Endothelial cell of umbilical vein (primary cell): ENCODE measurements around the gene CLCN2. TPM values are rescaled to one million over a fixed set of nuclear protein-coding genes. Genes with fewer than 3 reads are reported as not detected.

Experiments used
- BruUV-seq: library from RNA; stranded (reverse); fragments of 400-500 nt; replicated peaks from 2 replicates; lab custom pipeline; 2021; lab: Mats Ljungman, UMichigan
- CTCF ChIA-PET: fragments of 300-600, 350-600 bp; sonication (Branson Sonifier 250); formaldehyde crosslinking; loops from one replicate; lab custom pipeline; 2021; ENCODE audit warnings: antibody characterized with exemption, inconsistent platforms; lab: Charles Lee
- POLR2A ChIA-PET: fragments of 300-600, 350-600 bp; sonication (Branson Sonifier 250); formaldehyde crosslinking; loops from one replicate; lab custom pipeline; 2021; ENCODE audit warnings: antibody characterized with exemption, inconsistent platforms; lab: Charles Lee
- DNase-seq: peaks from one replicate; pipeline ENCODE4 v3.0.0-alpha.2; 2011; ENCODE audit warnings: low read depth, low spot score
- FAIRE-seq: peaks from 2 replicates; lab custom pipeline; 2011; peaks lifted over from hg19 to GRCh38; lab: Jason Lieb, UNC
- H2AFZ ChIP-seq: 2 replicates; pipeline ENCODE4 v1.6.0; 2012; ENCODE audit warnings: low read depth, low read length, control low read depth, inconsistent platforms
- H3K27ac ChIP-seq: 2 replicates; pipeline ENCODE4 v1.5.1; 2011; ENCODE audit warnings: low read depth, mild to moderate bottlenecking, control low read depth, low read length, moderate library complexity; ENCODE audit not compliant: insufficient read depth
- H3K27me3 ChIP-seq, 2 experiments: 2 replicates each; pipeline versions ENCODE4 v1.6.0 to v1.6.1; 2011; ENCODE audit warnings: low read length in 2 of 2, mixed read lengths in 1 of 2; ENCODE audit not compliant: control insufficient read depth in 2 of 2, insufficient read depth in 2 of 2
- H3K36me3 ChIP-seq, 2 experiments: 2 replicates in 1 of 2; 3 replicates in 1 of 2; pipeline ENCODE4 v1.5.1; 2011; ENCODE audit warnings: low read length in 2 of 2, mild to moderate bottlenecking in 1 of 2, moderate library complexity in 1 of 2; ENCODE audit not compliant: control insufficient read depth in 2 of 2, insufficient read depth in 2 of 2; ENCODE audit errors: extremely low read depth in 1 of 2
- H3K4me1 ChIP-seq: 3 replicates; pipeline ENCODE4 v1.5.1; 2011; ENCODE audit warnings: mild to moderate bottlenecking, low read length; ENCODE audit not compliant: control insufficient read depth, insufficient read depth; ENCODE audit errors: extremely low read depth
- H3K4me2 ChIP-seq: 2 replicates; pipeline ENCODE4 v1.6.1; 2011; ENCODE audit warnings: low read length, control low read depth, mixed read lengths; ENCODE audit not compliant: insufficient read depth
- H3K4me3 ChIP-seq, 3 experiments: fragments of 200-600 bp in 1 of 3; sonication (generic), shearing (Covaris generic) in 1 of 3; replicated peaks in 1 of 3; 2 replicates each; pipeline ENCODE4 v1.5.1; 2011 to 2016; ENCODE audit warnings: control low read depth in 3 of 3, low read length in 3 of 3, mild to moderate bottlenecking in 2 of 3, inconsistent platforms in 1 of 3, low read depth in 1 of 3, moderate library complexity in 1 of 3; ENCODE audit not compliant: insufficient read depth in 1 of 3
- H3K79me2 ChIP-seq: 2 replicates; pipeline ENCODE4 v1.6.0; 2012; ENCODE audit warnings: low read length, inconsistent platforms; ENCODE audit not compliant: control insufficient read depth, insufficient read depth
- H3K9ac ChIP-seq: replicated peaks from 2 replicates; pipeline ENCODE3; 2011; ENCODE audit warnings: low read length, control low read depth; ENCODE audit not compliant: insufficient read depth; ENCODE audit errors: extremely low read depth
- H3K9me1 ChIP-seq: replicated peaks from 3 replicates; pipeline ENCODE4 v1.6.0; 2011; ENCODE audit warnings: mild to moderate bottlenecking, low read length; ENCODE audit not compliant: control insufficient read depth, insufficient read depth; ENCODE audit errors: extremely low read depth
- H3K9me3 ChIP-seq: replicated peaks from 2 replicates; pipeline ENCODE4 v1.5.1; 2012; ENCODE audit warnings: low read length, inconsistent platforms; ENCODE audit not compliant: control insufficient read depth, insufficient read depth
- H4K20me1 ChIP-seq: replicated peaks from 2 replicates; pipeline ENCODE3; 2011; ENCODE audit warnings: mild to moderate bottlenecking, low read length; ENCODE audit not compliant: control insufficient read depth, insufficient read depth; ENCODE audit errors: extremely low read depth
- CTCF ChIP-seq, 2 donors: IDR thresholded peaks; 1 replicate in 1 of 2; 2 replicates in 1 of 2; pipeline ENCODE4 v1.5.1; 2011; ENCODE audit warnings: low read length in 2 of 2, mild to moderate bottlenecking in 2 of 2, moderate library complexity in 2 of 2, control low read depth in 1 of 2, inconsistent platforms in 1 of 2, low read depth in 1 of 2; ENCODE audit not compliant: insufficient read depth in 1 of 2; ENCODE audit errors: extremely low read depth in 1 of 2
- GATA2 ChIP-seq: IDR thresholded peaks from 2 replicates; pipeline ENCODE4 v1.7.0; 2011; ENCODE audit warnings: low read depth, mild to moderate bottlenecking, moderate library complexity, mixed read lengths, low read length; ENCODE audit not compliant: insufficient read length, insufficient read depth
- MYC ChIP-seq: IDR thresholded peaks from one replicate; pipeline ENCODE4 v1.6.1; 2011; ENCODE audit warnings: mild to moderate bottlenecking, low read depth, low read length
- POLR2A ChIP-seq: IDR thresholded peaks from 2 replicates; pipeline ENCODE4 v1.6.1; 2012; ENCODE audit warnings: low read depth, mild to moderate bottlenecking, control low read depth, low read length
- dilution Hi-C: fragments of 300-500 bp; cut with MboI; formaldehyde crosslinking; loops from one replicate; pipeline ENCODE4 v1.15.0; 2019; ENCODE audit warnings: low sequenced_read_pairs; ENCODE audit not compliant: extremely low pct_ligation_motif_present
- intact Hi-C: fragments of 100-400 bp; cut with micrococcal nuclease; formaldehyde crosslinking; loops from one replicate; pipeline ENCODE4 v1.10.0; 2022
- polyA plus RNA-seq, 4 experiments: library from polyadenylated mRNA; depleted of rRNA in 3 of 4; stranded (reverse) in 3 of 4; unstranded in 1 of 4; fragments of >200 nt; gene quantifications; 2 replicates each; pipeline versions ENCODE4 v1.2.1 to v1.2.3, GENCODE V29; 2011 to 2012; ENCODE audit warnings: missing spikeins in 1 of 4
- total RNA-seq: library from RNA; stranded (reverse); gene quantifications from 2 replicates; pipeline ENCODE4 v1.2.3, GENCODE V29; 2021

The CLCN2 gene
- total and polyA plus RNA-seq, 2 donors (not counting 3 experiments of a cell fraction or from before 2014, with no cell fraction given) = 3.5 to 6.5 TPM

- dilution Hi-C loops = no loop called here
- no peaks in the 10 kb centered on the region for H4K20me1 ChIP-seq
Observed at GRCh38 chr3:184388936-184389230, 27.5 kb upstream of the CLCN2 start.

More at GRCh38 chr3:184388936-184389230, 27.5 kb upstream of the CLCN2 start:
- H2AFZ ChIP-seq = no peak overlapping the region
- H3K27me3 ChIP-seq = peaks cover 12 to 18% of the 10 kb centered on the region in 2 experiments
- H3K4me2 ChIP-seq = no peak overlapping the region
- no peaks in the 10 kb centered on the region for H3K36me3 ChIP-seq
- H3K79me2 ChIP-seq = no peaks in the 10 kb centered on the region
- no TSS peak for BruUV-seq
- DNase-seq (no peak), FAIRE-seq (no peak)
- no peaks in the 10 kb centered on the region for H3K9me1 ChIP-seq
- H3K9ac ChIP-seq = no peak overlapping the region
- ChIA-PET POLR2A (no interaction called here), CTCF (interaction anchor here (1.6 to 6.9 kb wide), 2 partner anchors 16 to 153 kb away, joined by 4 to 52 read pairs; no protein-coding TSS in a partner anchor)
- intact Hi-C loops = no loop called here
- H3K4me3 ChIP-seq = no peak overlapping the region
- no peak overlapping the region for H3K27ac ChIP-seq
- TF ChIP-seq GATA2 (no peak), MYC (no peak), POLR2A (no peak), CTCF (IDR thresholded peaks at IDR 0.05; ENCODE audit: extremely low read depth in 1 of 2, insufficient read depth in 1 of 2, low read depth in 1 of 2, low read length in 2 of 2) (no peak)
- H3K9me3 ChIP-seq = no peaks in the 10 kb centered on the region
- no peaks in the 10 kb centered on the region for H3K4me1 ChIP-seq
